Central memory CD8-positive, alpha-beta T cell (primary cell): ENCODE measurements around the gene SLC39A11.

Experiments
- ATAC-seq: fragments of 150-1000 bp; cut with Tn5 transposase; replicated peaks from 2 replicates; pipeline ENCODE4 v1.10.0; 2022; ENCODE audit warnings: mild to moderate bottlenecking, moderate FRiP score, moderate number of reproducible peaks; ENCODE audit not compliant: poor library complexity, severe bottlenecking; ENCODE audit errors: extremely low read depth
- DNase-seq, 2 donors: peaks; one replicate each; pipeline ENCODE4 v3.0.0; 2021; ENCODE audit warnings: low spot score in 2 of 2
- H3K27ac Mint-ChIP-seq: one replicate; pipeline ENCODE4 v1.8.0; 2022; ENCODE audit warnings: low read depth, mild to moderate bottlenecking, moderate library complexity, mixed read lengths
- H3K27me3 Mint-ChIP-seq: one replicate; pipeline ENCODE4 v1.8.0; 2022; ENCODE audit warnings: mixed read lengths
- H3K36me3 Mint-ChIP-seq: one replicate; pipeline ENCODE4 v1.8.0; 2022; ENCODE audit warnings: mild to moderate bottlenecking, moderate library complexity, mixed read lengths; ENCODE audit not compliant: insufficient read depth
- H3K4me1 Mint-ChIP-seq: one replicate; pipeline ENCODE4 v1.8.0; 2022; ENCODE audit warnings: mixed read lengths
- H3K4me3 Mint-ChIP-seq: one replicate; pipeline ENCODE4 v1.8.0; 2022; ENCODE audit warnings: mild to moderate bottlenecking, moderate library complexity, mixed read lengths
- H3K9me3 Mint-ChIP-seq: one replicate; pipeline ENCODE4 v1.8.0; 2022; ENCODE audit warnings: mixed read lengths

The SLC39A11 gene

GRCh38 chr17:72934927-72935326, 157.6 kb downstream of the SLC39A11 start:
- no peak for ATAC-seq
- H3K4me3 Mint-ChIP-seq: no peak overlapping the region
- H3K27ac Mint-ChIP-seq: no peak overlapping the region
- no peaks in the 10 kb centered on the region for H3K27me3 Mint-ChIP-seq
- H3K4me1 Mint-ChIP-seq: peaks cover 20% of the 10 kb centered on the region
- no peaks in the 10 kb centered on the region for H3K9me3 Mint-ChIP-seq
- no peak for DNase-seq
- peaks cover 5% of the 10 kb centered on the region for H3K36me3 Mint-ChIP-seq

DNA sequence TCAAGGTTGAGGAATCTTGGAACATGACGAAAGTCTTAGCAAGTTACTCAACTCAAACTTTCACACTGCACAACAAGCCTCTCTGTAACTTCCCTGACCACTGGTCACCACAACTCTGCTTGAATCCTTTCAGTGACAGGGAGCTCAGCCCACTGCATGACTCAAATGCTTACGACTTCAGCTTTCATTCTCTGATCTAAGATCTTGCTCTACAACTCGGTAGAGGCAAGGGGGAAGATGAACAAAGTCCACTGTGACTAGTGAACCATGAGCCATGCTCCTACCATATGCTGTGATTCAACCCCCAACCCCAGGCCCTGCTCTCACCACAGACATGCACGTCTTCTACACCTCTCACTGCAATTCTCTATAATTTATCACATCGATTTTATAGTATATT, 160.9 kb downstream of the SLC39A11 start:
- no peaks in the 10 kb centered on the region for H3K9me3 Mint-ChIP-seq
- no peak overlapping the region for H3K27ac Mint-ChIP-seq
- ATAC-seq: no peak
- H3K4me3 Mint-ChIP-seq: no peak overlapping the region
- H3K27me3 Mint-ChIP-seq: no peaks in the 10 kb centered on the region
- peaks cover 27% of the 10 kb centered on the region for H3K4me1 Mint-ChIP-seq
- H3K36me3 Mint-ChIP-seq: no peaks in the 10 kb centered on the region
- no peak for DNase-seq

GRCh38 chr17:72931163-72931562, 161.3 kb downstream of the SLC39A11 start:
- ATAC-seq: no peak
- no peak for DNase-seq

DNA sequence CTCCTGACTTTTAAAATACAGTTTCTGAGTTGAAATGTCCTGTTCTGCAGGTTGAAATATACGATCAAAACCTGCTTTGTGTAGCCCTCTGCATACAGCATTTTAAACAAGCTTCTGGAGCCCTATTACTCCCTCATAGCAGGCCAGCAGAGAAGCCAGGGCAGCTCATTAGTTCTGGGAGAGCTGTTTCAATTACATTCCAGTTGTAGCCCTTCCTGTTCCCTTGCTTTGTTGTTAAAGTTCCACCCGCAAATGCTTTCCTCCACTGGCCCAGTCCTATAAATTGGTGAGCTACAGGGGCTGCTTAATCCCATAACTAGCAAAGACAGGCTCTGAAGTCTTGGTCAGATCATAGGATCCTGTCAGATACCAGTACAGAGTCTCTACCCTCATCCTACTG, 162.5 kb downstream of the SLC39A11 start:
- no peak for ATAC-seq
- Mint-ChIP-seq H3K27ac (no peak overlapping the region), H3K9me3 (no peaks in the 10 kb centered on the region), H3K36me3 (no peaks in the 10 kb centered on the region), H3K4me3 (no peak overlapping the region), H3K4me1 (peaks cover 27% of the 10 kb centered on the region), H3K27me3 (no peaks in the 10 kb centered on the region)
- no peak for DNase-seq

More at GRCh38 chr17:72931163-72931562, 161.3 kb downstream of the SLC39A11 start:
- Mint-ChIP-seq H3K27me3 (no peaks in the 10 kb centered on the region), H3K4me3 (no peak overlapping the region), H3K9me3 (no peaks in the 10 kb centered on the region), H3K4me1 (peaks cover 27% of the 10 kb centered on the region), H3K36me3 (no peaks in the 10 kb centered on the region), H3K27ac (no peak overlapping the region)

- no peaks in the 10 kb centered on the region for H3K9me3 Mint-ChIP-seq
- ATAC-seq (no peak), DNase-seq (no peak)
- H3K27me3 Mint-ChIP-seq: no peaks in the 10 kb centered on the region
- H3K36me3 Mint-ChIP-seq: peaks cover 2% of the 10 kb centered on the region
- no peak overlapping the region for H3K27ac Mint-ChIP-seq
- peaks cover 27% of the 10 kb centered on the region for H3K4me1 Mint-ChIP-seq
- no peak overlapping the region for H3K4me3 Mint-ChIP-seq
Measured at GRCh38 chr17:72928454-72929136, 163.9 kb downstream of the SLC39A11 start.

GRCh38 chr17:72927760-72928159, 164.7 kb downstream of the SLC39A11 start:
- H3K4me3 Mint-ChIP-seq: no peak overlapping the region
- no peaks in the 10 kb centered on the region for H3K27me3 Mint-ChIP-seq
- no peak for ATAC-seq
- H3K9me3 Mint-ChIP-seq: no peaks in the 10 kb centered on the region
- DNase-seq: no peak
- peaks cover 2% of the 10 kb centered on the region for H3K36me3 Mint-ChIP-seq
- peaks cover 27% of the 10 kb centered on the region for H3K4me1 Mint-ChIP-seq
- H3K27ac Mint-ChIP-seq: no peak overlapping the region

GRCh38 chr17:72927146-72927545, 165.3 kb downstream of the SLC39A11 start:
- H3K36me3 Mint-ChIP-seq: peaks cover 2% of the 10 kb centered on the region
- no peak for ATAC-seq
- no peaks in the 10 kb centered on the region for H3K9me3 Mint-ChIP-seq
- H3K27ac Mint-ChIP-seq: no peak overlapping the region
- H3K4me1 Mint-ChIP-seq: peaks cover 27% of the 10 kb centered on the region
- DNase-seq: no peak
- H3K27me3 Mint-ChIP-seq: no peaks in the 10 kb centered on the region
- H3K4me3 Mint-ChIP-seq: no peak overlapping the region

DNA sequence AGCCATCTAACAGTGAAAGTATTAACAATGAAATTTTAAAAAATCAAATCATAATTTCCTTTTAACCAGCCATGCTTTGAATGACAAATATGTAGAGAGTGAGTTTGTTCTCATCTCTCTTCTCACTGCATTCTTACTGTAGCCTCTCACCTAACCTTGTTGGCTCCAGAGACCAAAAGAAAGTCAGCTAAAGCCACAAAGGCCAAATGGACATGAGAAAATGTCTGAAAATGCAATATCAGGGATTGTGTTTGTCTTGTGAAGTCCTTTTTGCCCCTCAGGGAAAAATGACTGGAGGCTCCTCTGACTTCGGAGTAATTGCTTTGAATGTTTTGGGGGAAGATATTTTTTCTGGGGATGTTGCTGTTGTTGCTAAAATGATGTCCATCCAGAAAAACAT, 166.3 kb downstream of the SLC39A11 start:
- H3K4me1 Mint-ChIP-seq: peaks cover 18% of the 10 kb centered on the region
- H3K36me3 Mint-ChIP-seq: peaks cover 2% of the 10 kb centered on the region
- no peaks in the 10 kb centered on the region for H3K27me3 Mint-ChIP-seq
- DNase-seq (no peak), ATAC-seq (no peak)
- no peak overlapping the region for H3K4me3 Mint-ChIP-seq
- H3K27ac Mint-ChIP-seq: no peak overlapping the region
- no peaks in the 10 kb centered on the region for H3K9me3 Mint-ChIP-seq

DNA sequence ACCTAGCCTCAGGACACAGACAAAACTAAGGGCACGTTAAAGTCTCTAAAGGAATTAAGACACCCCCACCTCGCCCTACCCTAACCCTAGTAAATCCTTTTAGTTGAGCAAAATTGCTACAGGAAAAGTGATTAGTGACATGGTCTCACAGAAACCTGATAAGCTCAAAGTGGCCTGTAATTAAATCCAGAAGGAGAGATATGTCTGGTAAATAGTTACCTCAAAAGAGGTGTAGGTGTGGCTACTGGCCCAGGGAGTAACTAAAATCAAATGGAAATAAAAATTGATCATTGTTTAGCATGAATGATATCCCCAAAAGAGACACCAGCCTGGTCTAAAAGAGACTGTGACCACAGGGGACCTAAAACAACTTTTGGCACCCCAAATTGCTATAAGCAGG, 168.3 kb downstream of the SLC39A11 start:
- DNase-seq (no peak), ATAC-seq (no peak)
- H3K27me3 Mint-ChIP-seq: no peaks in the 10 kb centered on the region
- H3K27ac Mint-ChIP-seq: no peak overlapping the region
- peaks cover 2% of the 10 kb centered on the region for H3K36me3 Mint-ChIP-seq
- H3K4me3 Mint-ChIP-seq: no peak overlapping the region
- peaks cover 7% of the 10 kb centered on the region for H3K4me1 Mint-ChIP-seq
- H3K9me3 Mint-ChIP-seq: no peaks in the 10 kb centered on the region

DNA sequence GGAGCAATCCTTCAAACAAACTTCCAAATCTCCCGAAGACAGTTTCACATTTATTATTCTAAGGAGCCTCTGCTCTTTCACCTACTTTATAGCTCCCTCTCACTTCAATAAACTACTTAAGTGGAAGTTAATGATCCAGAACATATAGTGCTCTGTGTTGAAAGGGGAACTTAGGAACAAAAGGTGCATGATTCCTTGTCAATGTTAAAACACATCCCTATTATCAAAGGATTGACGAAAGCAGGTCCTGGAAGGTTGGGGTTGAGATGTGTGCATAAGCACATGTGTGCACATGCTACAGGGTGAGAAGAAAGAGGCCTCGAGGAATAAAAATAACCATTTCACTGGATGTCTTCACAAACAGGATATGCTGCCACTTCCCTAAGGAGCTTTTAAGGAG, 170.3 kb downstream of the SLC39A11 start:
- Mint-ChIP-seq H3K4me3 (no peak overlapping the region), H3K9me3 (no peaks in the 10 kb centered on the region), H3K36me3 (peaks cover 2% of the 10 kb centered on the region), H3K27ac (no peak overlapping the region), H3K27me3 (no peaks in the 10 kb centered on the region), H3K4me1 (no peaks in the 10 kb centered on the region)
- no peak for ATAC-seq
- no peak for DNase-seq

DNA sequence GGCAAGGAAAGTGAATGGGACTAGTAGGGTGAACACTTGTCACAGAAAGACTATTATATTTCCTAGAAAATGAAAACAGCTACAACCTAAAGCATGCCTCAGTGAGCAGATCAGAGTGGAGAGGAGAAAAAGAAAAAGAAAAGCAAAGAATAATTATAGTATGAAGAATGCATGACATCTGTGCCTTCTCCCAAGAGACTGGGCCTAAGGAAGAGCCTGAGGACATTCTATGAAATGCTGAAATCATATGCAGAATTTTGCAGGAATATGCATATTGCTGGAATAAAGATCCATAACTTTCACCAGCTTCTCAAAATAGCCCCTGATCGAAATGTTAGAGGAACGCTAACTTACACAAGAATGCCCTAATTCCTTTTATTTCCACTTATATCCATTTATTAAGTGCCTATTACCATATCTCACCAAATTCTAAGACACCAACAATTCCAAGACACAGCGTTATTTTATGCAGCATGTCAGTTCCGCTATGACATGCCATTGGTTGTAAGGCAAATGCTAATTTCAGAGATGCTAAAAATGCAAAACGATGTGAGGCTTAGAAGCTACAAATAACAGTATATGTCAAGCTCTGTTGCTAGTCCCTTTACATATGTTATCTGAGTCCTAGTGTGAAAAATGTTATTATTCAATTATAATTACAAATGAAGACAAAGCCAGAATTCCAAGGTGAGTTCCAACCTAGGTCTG, 171.0 kb downstream of the SLC39A11 start:
- H3K9me3 Mint-ChIP-seq: no peaks in the 10 kb centered on the region
- peaks cover 2% of the 10 kb centered on the region for H3K36me3 Mint-ChIP-seq
- no peaks in the 10 kb centered on the region for H3K27me3 Mint-ChIP-seq
- DNase-seq: no peak
- no peaks in the 10 kb centered on the region for H3K4me1 Mint-ChIP-seq
- H3K27ac Mint-ChIP-seq: no peak overlapping the region
- no peak overlapping the region for H3K4me3 Mint-ChIP-seq
- ATAC-seq: no peak

GRCh38 chr17:72920513-72920912, 172.0 kb downstream of the SLC39A11 start:
- H3K27me3 Mint-ChIP-seq: no peaks in the 10 kb centered on the region
- H3K36me3 Mint-ChIP-seq: peaks cover 2% of the 10 kb centered on the region
- no peak overlapping the region for H3K4me3 Mint-ChIP-seq
- no peaks in the 10 kb centered on the region for H3K4me1 Mint-ChIP-seq
- H3K27ac Mint-ChIP-seq: no peak overlapping the region
- ATAC-seq: no peak
- no peaks in the 10 kb centered on the region for H3K9me3 Mint-ChIP-seq
- no peak for DNase-seq

DNA sequence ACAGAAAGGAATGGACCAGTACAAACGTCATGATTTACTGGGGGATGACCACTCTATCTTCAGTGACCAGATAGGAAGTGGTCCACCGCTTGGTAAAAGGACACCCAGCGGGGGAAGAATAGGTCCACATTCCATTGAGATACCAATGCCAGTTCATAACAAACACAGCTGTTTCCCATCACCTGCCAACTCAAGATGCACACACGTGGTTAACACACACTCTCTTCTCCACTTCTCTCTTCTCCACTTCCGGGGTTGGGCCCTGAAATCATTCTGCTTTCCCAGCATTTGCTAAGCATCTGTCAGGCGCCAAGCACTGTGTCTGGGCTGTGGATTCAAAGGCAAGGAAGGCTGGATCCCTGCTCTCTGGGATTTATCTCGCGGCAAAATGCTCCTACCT, 175.5 kb downstream of the SLC39A11 start:
- DNase-seq (no peak), ATAC-seq (no peak)
- Mint-ChIP-seq H3K4me3 (no peak overlapping the region), H3K27me3 (no peaks in the 10 kb centered on the region), H3K36me3 (no peaks in the 10 kb centered on the region), H3K27ac (no peak overlapping the region), H3K9me3 (no peaks in the 10 kb centered on the region), H3K4me1 (no peaks in the 10 kb centered on the region)
